Right lobe of liver (tissue), 4 donors: ENCODE measurements around the gene ZMIZ1.

ENCODE experiments used
- POLR2A ChIP-seq: fragments of 450-650 bp; IDR thresholded peaks from one replicate; pipeline ENCODE4 v1.6.1; 2017; ENCODE audit warnings: antibody characterized with exemption, mild to moderate bottlenecking
- TF ChIP-seq, protein P1 (sequence below), 4 donors: fragments of 200-600 bp in 3 of 4; fragments of 450-650 bp in 1 of 4; IDR thresholded peaks; one replicate each; pipeline versions ENCODE4 v1.5.1 to v1.8.0; 2016 to 2022; ENCODE audit warnings: antibody characterized with exemption in 4 of 4, mild to moderate bottlenecking in 2 of 4
- donor health status: DM: no; HTN: no; CAD: no.
- donor health status: DM: no; HTN: no; CAD: no.
- donor health status: DM: no; HTN: yes; CAD: no.

- no peak for TF ChIP-seq POLR2A
- TF ChIP-seq, protein P1, sequence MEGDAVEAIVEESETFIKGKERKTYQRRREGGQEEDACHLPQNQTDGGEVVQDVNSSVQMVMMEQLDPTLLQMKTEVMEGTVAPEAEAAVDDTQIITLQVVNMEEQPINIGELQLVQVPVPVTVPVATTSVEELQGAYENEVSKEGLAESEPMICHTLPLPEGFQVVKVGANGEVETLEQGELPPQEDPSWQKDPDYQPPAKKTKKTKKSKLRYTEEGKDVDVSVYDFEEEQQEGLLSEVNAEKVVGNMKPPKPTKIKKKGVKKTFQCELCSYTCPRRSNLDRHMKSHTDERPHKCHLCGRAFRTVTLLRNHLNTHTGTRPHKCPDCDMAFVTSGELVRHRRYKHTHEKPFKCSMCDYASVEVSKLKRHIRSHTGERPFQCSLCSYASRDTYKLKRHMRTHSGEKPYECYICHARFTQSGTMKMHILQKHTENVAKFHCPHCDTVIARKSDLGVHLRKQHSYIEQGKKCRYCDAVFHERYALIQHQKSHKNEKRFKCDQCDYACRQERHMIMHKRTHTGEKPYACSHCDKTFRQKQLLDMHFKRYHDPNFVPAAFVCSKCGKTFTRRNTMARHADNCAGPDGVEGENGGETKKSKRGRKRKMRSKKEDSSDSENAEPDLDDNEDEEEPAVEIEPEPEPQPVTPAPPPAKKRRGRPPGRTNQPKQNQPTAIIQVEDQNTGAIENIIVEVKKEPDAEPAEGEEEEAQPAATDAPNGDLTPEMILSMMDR (IDR thresholded peaks at IDR 0.05) = no peak
Observed at GRCh38 chr10:79123547-79123963, 54.8 kb downstream of the ZMIZ1 start.
